ENCODE results near the gene ADGRE2. TPM values are rescaled to one million over a fixed set of nuclear protein-coding genes. Genes with fewer than 3 reads are reported as not detected.

ADGRE2 gene
- total and polyA plus RNA-seq, 4 donors: 0.40 to 5.3 (median 1.2) TPM

DNA sequence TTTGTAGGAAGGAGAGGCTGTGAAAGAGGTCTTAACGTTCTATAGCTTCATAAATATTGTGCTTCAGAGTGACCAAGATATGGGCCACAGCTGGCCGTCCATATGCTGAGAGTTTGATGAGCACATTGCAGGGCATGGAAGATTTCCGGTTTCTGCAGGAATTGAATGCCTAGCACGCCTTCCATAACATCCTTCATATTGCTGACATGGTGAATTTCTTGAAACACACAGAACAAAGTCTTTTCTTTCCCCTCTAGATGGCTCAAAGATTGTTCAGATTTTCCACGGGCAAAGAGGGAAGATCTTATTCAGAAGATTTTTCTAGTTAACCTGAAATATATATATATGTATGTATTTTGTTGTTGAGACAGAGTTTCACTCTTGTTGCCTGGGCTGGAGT, 42.4 kb downstream of the ADGRE2 start:
- no peak overlapping the region for H3K27ac ChIP-seq (ENCODE audit: low read depth in 1 of 2, low read length in 2 of 2)

DNA sequence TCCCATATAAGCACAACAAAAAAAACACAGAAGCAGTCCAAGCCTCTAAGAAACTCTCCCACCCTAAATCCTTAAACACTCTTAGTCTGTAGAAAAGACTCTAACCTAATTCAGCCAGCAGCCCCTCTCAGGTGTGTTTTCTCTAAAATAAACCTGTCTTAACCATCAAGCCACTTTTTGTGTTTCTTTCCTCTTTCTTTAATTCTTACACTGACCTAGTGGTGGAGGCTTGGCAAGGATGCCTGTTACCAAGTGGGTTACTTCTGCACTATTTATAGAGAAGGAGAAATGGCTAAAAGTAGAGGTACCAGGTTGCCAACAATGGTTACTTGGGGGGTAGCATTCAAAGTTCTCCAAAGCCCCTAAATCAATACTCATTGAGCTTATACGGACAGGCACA, 44.8 kb downstream of the ADGRE2 start:
- H3K4me1 ChIP-seq (ENCODE audit: control insufficient read depth in 4 of 4, insufficient read depth in 4 of 4, low read length in 3 of 4): no peaks in the 10 kb centered on the region

More for the DNA sequence above, 42.4 kb downstream of the ADGRE2 start:
- Histone ChIP-seq H3K4me1 (ENCODE audit: control insufficient read depth in 4 of 4, insufficient read depth in 4 of 4, low read length in 3 of 4) (no peaks in the 10 kb centered on the region), H3K27me3 (ENCODE audit: control insufficient read depth in 4 of 4, insufficient read depth in 4 of 4, low read length in 3 of 4) (no peaks in the 10 kb centered on the region), H3K4me3 (ENCODE audit: low read depth in 1 of 3, low read length in 3 of 3) (no peak overlapping the region), H3K36me3 (ENCODE audit: control insufficient read depth in 4 of 4, insufficient read depth in 3 of 4, low read depth in 1 of 4, low read length in 3 of 4) (no peaks in the 10 kb centered on the region), H3K9me3 (ENCODE audit: control insufficient read depth in 4 of 4, low read length in 3 of 4) (peaks cover 0 to 9% (median 5%) of the 10 kb centered on the region in 4 donors), H3K9ac (ENCODE audit: low read depth in 1 of 2, low read length in 2 of 2) (no peak overlapping the region)
- WGBS: 79% methylated on average over 5 of the region's 5 CpGs
- TF ChIP-seq EGR1 (IDR thresholded peaks at IDR 0.05; ENCODE audit: low read depth in 2 of 2): no peak
- TF ChIP-seq, protein P1, sequence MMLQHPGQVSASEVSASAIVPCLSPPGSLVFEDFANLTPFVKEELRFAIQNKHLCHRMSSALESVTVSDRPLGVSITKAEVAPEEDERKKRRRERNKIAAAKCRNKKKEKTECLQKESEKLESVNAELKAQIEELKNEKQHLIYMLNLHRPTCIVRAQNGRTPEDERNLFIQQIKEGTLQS (IDR thresholded peaks at IDR 0.05): no peak
- TF ChIP-seq, protein P2, sequence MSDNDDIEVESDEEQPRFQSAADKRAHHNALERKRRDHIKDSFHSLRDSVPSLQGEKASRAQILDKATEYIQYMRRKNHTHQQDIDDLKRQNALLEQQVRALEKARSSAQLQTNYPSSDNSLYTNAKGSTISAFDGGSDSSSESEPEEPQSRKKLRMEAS (IDR thresholded peaks at IDR 0.05): no peak
- TF ChIP-seq, protein P3, sequence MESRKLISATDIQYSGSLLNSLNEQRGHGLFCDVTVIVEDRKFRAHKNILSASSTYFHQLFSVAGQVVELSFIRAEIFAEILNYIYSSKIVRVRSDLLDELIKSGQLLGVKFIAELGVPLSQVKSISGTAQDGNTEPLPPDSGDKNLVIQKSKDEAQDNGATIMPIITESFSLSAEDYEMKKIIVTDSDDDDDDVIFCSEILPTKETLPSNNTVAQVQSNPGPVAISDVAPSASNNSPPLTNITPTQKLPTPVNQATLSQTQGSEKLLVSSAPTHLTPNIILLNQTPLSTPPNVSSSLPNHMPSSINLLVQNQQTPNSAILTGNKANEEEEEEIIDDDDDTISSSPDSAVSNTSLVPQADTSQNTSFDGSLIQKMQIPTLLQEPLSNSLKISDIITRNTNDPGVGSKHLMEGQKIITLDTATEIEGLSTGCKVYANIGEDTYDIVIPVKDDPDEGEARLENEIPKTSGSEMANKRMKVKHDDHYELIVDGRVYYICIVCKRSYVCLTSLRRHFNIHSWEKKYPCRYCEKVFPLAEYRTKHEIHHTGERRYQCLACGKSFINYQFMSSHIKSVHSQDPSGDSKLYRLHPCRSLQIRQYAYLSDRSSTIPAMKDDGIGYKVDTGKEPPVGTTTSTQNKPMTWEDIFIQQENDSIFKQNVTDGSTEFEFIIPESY (IDR thresholded peaks at IDR 0.05): no peak
- no peak for TF ChIP-seq JUND (IDR thresholded peaks at IDR 0.05)
- TF ChIP-seq, protein P4, sequence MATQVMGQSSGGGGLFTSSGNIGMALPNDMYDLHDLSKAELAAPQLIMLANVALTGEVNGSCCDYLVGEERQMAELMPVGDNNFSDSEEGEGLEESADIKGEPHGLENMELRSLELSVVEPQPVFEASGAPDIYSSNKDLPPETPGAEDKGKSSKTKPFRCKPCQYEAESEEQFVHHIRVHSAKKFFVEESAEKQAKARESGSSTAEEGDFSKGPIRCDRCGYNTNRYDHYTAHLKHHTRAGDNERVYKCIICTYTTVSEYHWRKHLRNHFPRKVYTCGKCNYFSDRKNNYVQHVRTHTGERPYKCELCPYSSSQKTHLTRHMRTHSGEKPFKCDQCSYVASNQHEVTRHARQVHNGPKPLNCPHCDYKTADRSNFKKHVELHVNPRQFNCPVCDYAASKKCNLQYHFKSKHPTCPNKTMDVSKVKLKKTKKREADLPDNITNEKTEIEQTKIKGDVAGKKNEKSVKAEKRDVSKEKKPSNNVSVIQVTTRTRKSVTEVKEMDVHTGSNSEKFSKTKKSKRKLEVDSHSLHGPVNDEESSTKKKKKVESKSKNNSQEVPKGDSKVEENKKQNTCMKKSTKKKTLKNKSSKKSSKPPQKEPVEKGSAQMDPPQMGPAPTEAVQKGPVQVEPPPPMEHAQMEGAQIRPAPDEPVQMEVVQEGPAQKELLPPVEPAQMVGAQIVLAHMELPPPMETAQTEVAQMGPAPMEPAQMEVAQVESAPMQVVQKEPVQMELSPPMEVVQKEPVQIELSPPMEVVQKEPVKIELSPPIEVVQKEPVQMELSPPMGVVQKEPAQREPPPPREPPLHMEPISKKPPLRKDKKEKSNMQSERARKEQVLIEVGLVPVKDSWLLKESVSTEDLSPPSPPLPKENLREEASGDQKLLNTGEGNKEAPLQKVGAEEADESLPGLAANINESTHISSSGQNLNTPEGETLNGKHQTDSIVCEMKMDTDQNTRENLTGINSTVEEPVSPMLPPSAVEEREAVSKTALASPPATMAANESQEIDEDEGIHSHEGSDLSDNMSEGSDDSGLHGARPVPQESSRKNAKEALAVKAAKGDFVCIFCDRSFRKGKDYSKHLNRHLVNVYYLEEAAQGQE (IDR thresholded peaks at IDR 0.05): no peak
- TF ChIP-seq GABPA (IDR thresholded peaks at IDR 0.05 in 1 of 2, conservative IDR thresholded peaks at IDR 0.05 in 1 of 2): no peak
- no peak for TF ChIP-seq TAF1 (conservative IDR thresholded peaks at IDR 0.05)
- no peak for DNase-seq (ENCODE audit: low spot score)

More for the DNA sequence above, 44.8 kb downstream of the ADGRE2 start:
- Histone ChIP-seq H3K9me3 (ENCODE audit: control insufficient read depth in 4 of 4, low read length in 3 of 4) (peaks cover 4 to 17% (median 10%) of the 10 kb centered on the region in 4 donors), H3K27ac (ENCODE audit: low read depth in 1 of 2, low read length in 2 of 2) (no peak overlapping the region), H3K4me3 (ENCODE audit: low read depth in 1 of 3, low read length in 3 of 3) (no peak overlapping the region), H3K9ac (ENCODE audit: low read depth in 1 of 2, low read length in 2 of 2) (no peak overlapping the region), H3K27me3 (ENCODE audit: control insufficient read depth in 4 of 4, insufficient read depth in 4 of 4, low read length in 3 of 4) (no peaks in the 10 kb centered on the region), H3K36me3 (ENCODE audit: control insufficient read depth in 4 of 4, insufficient read depth in 3 of 4, low read depth in 1 of 4, low read length in 3 of 4) (no peaks in the 10 kb centered on the region)
- TF ChIP-seq GABPA (IDR thresholded peaks at IDR 0.05 in 1 of 2, conservative IDR thresholded peaks at IDR 0.05 in 1 of 2) (no peak), YY1 (IDR thresholded peaks at IDR 0.05) (no peak), RAD21 (IDR thresholded peaks at IDR 0.05) (no peak), HNF4A (conservative IDR thresholded peaks at IDR 0.05) (no peak), FOXA1 (IDR thresholded peaks at IDR 0.05) (no peak), TAF1 (conservative IDR thresholded peaks at IDR 0.05) (no peak), SP1 (IDR thresholded peaks at IDR 0.05) (no peak), JUND (IDR thresholded peaks at IDR 0.05) (no peak)
- TF ChIP-seq, protein P3 (IDR thresholded peaks at IDR 0.05): no peak
- TF ChIP-seq, protein P5, sequence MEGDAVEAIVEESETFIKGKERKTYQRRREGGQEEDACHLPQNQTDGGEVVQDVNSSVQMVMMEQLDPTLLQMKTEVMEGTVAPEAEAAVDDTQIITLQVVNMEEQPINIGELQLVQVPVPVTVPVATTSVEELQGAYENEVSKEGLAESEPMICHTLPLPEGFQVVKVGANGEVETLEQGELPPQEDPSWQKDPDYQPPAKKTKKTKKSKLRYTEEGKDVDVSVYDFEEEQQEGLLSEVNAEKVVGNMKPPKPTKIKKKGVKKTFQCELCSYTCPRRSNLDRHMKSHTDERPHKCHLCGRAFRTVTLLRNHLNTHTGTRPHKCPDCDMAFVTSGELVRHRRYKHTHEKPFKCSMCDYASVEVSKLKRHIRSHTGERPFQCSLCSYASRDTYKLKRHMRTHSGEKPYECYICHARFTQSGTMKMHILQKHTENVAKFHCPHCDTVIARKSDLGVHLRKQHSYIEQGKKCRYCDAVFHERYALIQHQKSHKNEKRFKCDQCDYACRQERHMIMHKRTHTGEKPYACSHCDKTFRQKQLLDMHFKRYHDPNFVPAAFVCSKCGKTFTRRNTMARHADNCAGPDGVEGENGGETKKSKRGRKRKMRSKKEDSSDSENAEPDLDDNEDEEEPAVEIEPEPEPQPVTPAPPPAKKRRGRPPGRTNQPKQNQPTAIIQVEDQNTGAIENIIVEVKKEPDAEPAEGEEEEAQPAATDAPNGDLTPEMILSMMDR (IDR thresholded peaks at IDR 0.05; ENCODE audit: low read depth, low read length, missing input control): no peak
- DNase-seq (ENCODE audit: low spot score): no peak
- 83% methylated on average over 1 of the region's 1 CpG for WGBS
